NCI-H345 (cell line): ENCODE measurements around the gene ACSL5.
"Not testable (repeated sequence)": the region's sequence is repeated elsewhere in the genome, so short reads cannot be mapped to it uniquely, and the experiment has no call there.

ENCODE experiments used
- DNase-seq: peaks from one replicate; lab custom pipeline; 2025; lab: John Stamatoyannopoulos, UW

ACSL5 gene

DNA sequence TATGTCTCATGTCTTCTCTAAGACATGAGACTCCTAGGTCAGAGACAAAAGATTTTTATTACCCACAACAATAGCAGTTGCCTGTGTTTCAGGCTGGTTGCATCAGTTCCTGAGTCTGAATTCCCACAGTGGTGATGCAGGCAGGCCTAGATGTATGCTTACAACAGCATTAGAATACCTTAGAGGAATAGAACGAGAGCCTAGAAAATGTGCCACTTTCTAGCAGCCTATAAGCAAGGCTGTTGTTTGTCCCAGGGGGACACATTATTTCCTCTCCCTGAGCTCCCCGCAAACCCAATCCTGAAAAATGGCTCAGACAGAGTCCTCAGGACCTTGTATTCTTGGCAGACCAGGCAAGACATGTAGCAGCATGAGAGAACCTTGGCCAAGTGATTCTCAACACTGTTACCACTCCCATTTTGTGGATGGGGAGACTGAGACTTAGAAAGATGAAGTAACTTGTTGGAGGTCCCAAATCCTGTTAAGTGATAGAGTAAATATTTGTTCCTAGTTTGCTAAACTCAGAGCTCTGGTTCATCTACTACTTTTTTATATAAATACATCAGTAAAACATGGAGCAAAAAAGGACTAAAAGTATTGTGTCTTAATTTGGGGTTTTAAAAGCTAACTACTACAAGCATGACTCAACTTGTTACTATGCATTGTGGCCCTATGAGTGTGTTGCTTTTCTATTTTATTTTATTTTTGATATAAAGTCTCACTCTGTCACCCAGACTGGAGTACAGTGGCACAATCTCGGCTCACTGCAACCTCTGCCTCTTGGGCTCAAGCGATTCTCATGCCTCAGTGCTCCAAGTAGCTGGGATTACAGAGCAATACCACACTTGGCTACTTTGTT is 87.3 kb downstream of the ACSL5 start:
- no peak for DNase-seq

DNA sequence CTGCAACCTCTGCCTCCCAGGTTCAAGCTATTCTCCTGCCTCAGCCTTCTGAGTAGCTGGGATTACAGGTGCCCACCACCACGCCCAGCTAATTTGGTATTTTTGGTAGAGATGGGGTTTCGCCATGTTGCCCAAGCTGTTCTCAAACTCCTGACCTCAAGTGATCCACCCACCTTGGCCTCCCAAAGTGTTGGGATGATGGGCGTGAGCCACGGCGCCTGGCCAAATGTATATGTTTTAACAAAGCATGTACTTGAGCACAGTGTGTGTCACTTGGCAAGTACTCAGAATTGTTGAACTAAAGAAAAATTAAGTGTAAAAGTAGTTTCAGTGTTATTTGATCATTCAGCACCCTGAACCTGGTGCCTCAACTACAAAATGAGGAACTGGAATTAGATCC is 90.2 kb downstream of the ACSL5 start:
- not testable (repeated sequence) for DNase-seq

DNA sequence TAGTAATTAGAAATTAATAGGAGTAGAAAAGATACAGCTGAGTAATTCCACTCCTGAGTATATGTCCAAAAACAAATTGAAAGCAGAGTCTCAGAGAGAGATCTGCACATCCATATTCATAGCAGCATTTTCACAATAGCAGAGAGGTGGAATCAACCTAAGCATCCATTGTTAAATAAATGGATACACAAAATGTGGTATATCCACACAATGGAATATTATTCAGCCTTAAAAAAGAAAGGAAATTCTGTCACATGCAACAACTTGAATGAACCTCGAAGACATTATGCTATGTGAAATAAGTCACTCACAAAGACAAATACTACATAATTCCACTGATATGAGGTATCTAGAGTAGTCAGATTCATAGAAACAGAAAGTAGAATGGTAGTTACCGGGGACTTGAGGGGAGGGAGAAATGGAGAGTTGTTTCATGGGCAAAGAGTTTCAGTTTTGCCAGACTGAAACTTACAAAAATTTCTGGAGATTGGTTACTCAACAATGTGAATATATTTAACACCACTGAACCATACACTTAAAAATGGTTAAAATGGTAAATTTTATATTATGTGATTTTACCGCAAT is 91.5 kb downstream of the ACSL5 start:
- DNase-seq = no peak

DNA sequence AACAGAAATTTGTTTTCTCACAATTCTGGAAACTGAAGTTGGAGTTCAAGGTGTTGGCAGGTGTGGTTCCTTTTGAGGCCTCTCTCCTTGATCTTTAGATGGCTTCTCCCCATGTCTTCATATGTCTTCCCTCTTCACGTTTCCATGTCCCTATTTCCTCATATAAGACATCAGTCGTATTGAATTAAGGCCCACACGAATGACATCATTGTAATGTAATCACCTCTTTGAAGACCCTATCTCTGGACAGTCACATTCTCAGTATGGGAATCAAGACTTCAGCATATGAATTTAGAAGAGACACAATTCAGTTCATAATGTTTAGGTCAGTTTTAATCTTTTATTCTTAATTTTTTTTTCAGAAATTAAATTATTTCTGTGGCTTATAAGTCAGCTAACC is 92.9 kb downstream of the ACSL5 start:
- no peak for DNase-seq

- DNase-seq = no peak
Observed at GRCh38 chr10:112467541-112468075, 93.7 kb downstream of the ACSL5 start.

DNA sequence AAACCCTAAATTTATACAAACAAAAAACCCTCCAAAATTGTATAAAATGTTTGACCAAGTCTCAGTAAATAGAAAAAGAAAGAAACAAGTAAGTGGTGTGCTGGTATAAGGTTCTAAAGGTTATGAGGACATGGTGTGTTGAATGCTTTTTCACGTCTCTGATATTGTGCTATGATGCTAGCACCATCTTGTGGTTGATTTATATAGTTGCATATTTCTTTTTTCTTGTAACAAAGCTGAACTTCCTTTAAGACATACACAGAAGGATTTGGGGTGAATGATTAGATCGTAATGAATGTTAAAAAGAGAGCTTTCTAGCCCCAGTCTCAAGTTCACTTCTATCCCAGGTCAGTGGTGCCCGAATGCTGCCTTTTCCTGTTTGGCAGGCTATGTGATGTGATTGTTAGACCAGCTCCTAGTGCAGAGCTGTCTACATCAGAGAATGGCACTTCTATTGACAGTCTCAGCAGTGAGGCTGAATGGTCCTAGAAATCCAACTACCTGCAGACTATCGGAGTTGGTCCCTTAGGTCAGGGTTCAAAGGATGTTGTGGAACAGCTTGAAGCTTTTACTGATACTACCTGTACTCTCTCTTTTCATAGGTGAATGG is 98.1 kb downstream of the ACSL5 start:
- DNase-seq = peak; percentile 12

DNA sequence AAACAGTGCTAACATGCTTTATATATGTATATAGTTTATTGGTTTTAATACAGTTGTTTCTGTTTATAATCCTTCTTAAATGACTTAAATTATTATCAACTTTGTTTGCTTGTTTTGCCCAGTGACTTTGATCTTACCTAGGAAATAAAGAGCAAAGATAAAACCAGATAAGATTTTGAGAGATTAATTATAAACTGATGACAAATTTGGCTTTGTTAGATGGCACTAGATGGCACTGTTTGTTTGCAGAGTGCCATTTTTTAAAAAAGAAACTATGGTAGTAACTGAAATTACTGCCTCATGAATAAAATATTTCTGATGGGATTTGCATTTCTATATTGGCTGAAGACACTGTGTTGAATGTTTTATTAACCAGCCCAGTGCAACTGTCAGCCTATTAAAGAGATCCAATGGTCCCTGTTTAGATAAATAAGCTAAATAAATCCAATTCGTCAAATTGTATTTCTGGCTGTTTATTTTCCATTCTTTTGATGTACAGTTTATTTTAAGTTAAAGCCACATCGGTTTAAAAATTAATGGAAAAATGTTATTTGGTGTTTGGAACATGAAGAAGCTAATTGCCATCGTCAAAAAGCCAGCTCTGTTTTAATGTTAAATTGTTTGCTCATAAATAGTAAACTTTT is 101.8 kb downstream of the ACSL5 start:
- DNase-seq = no peak
